Measurements from ENCODE around the gene ATF4.
A peak's percentile ranks its signal among the peaks of the same experiment; 100 is the strongest.

ATF4 gene

GRCh38 chr22:39510529-39511149, 9.7 kb upstream of the ATF4 start:
- no peak for TF ChIP-seq CTCF (IDR thresholded peaks at IDR 0.05; ENCODE audit: extremely low read depth, insufficient read depth, missing control alignments)
- DNase-seq (ENCODE audit: low spot score), result no peak
- in situ Hi-C loops (cut with MboI; ENCODE audit: low pct_unique_long_range_greater_than_20kb, low sequenced_read_pairs, unreplicated experiment), result no loop called here

GRCh38 chr22:39511226-39511625, 9.1 kb upstream of the ATF4 start:
- in situ Hi-C loops (cut with MboI; ENCODE audit: low pct_unique_long_range_greater_than_20kb, low sequenced_read_pairs, unreplicated experiment), result no loop called here

GRCh38 chr22:39512026-39512425, 8.3 kb upstream of the ATF4 start:
- no peak for DNase-seq (ENCODE audit: low spot score)
- in situ Hi-C loops (cut with MboI; ENCODE audit: low pct_unique_long_range_greater_than_20kb, low sequenced_read_pairs, unreplicated experiment), result no loop called here
- TF ChIP-seq CTCF (IDR thresholded peaks at IDR 0.05; ENCODE audit: extremely low read depth, insufficient read depth, missing control alignments), result no peak

More at GRCh38 chr22:39511226-39511625, 9.1 kb upstream of the ATF4 start:
- TF ChIP-seq CTCF (IDR thresholded peaks at IDR 0.05; ENCODE audit: extremely low read depth, insufficient read depth, missing control alignments), result no peak
- DNase-seq (ENCODE audit: low spot score), result no peak

GRCh38 chr22:39513791-39514190, 6.6 kb upstream of the ATF4 start:
- no peak for DNase-seq (ENCODE audit: low spot score)
- in situ Hi-C loops (cut with MboI; ENCODE audit: low pct_unique_long_range_greater_than_20kb, low sequenced_read_pairs, unreplicated experiment), result no loop called here
- no peak for TF ChIP-seq CTCF (IDR thresholded peaks at IDR 0.05; ENCODE audit: extremely low read depth, insufficient read depth, missing control alignments)

- DNase-seq (ENCODE audit: low spot score), result no peak
- TF ChIP-seq CTCF (IDR thresholded peaks at IDR 0.05; ENCODE audit: extremely low read depth, insufficient read depth, missing control alignments), result peak; percentile 71
- in situ Hi-C loops (cut with MboI; ENCODE audit: low pct_unique_long_range_greater_than_20kb, low sequenced_read_pairs, unreplicated experiment), result no loop called here
Measured at GRCh38 chr22:39514373-39514973, 5.9 kb upstream of the ATF4 start.

GRCh38 chr22:39515266-39516050, 4.9 kb upstream of the ATF4 start:
- DNase-seq (ENCODE audit: low spot score), result no peak
- in situ Hi-C loops (cut with MboI; ENCODE audit: low pct_unique_long_range_greater_than_20kb, low sequenced_read_pairs, unreplicated experiment), result no loop called here
- TF ChIP-seq CTCF (IDR thresholded peaks at IDR 0.05; ENCODE audit: extremely low read depth, insufficient read depth, missing control alignments), result no peak

Measured in GM13977 (cell line).